GM18498 (cell line): Measurements from ENCODE around the gene SPTLC2.

ENCODE experiments used
- ATAC-seq: cut with Tn5 transposase; IDR thresholded peaks from one replicate; pipeline ENCODE4 v1.9.1; 2021; ENCODE audit warnings: mild to moderate bottlenecking, moderate library complexity; ENCODE audit not compliant: unreplicated experiment

The SPTLC2 gene

DNA sequence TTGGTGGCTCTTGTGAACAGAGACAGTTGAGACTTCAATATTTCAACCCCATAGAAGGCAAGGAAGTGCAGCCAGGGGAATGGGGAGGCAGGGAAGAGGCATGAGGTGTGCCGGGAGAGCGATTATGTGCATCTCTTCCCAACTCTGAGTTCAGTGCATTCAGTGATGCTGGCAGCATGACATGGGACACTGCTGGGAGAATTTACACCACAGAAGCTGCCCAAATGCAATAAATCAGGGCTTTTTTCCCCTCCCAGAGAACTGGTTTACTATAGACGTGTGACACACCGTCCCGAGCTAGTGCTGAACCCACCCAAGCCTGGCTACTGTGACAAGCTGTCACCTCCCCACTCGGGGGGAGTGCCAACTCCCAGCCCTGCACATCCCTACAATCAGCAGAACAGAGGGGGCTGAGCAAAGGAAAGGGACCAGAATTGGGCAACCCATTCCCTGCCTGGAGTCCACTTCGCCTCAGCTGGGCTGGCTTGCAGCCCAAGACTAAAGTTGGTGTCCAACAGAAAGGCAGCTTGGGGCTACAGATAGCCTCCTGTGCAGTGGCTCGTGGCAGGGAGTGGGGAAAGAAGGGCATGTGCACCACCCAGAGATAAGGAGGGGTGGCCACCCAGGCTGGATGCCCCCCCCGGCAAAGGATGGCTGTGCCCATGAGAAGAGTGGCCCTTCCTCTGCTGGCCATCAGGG is 141.8 kb downstream of the SPTLC2 start:
- no peak for ATAC-seq

DNA sequence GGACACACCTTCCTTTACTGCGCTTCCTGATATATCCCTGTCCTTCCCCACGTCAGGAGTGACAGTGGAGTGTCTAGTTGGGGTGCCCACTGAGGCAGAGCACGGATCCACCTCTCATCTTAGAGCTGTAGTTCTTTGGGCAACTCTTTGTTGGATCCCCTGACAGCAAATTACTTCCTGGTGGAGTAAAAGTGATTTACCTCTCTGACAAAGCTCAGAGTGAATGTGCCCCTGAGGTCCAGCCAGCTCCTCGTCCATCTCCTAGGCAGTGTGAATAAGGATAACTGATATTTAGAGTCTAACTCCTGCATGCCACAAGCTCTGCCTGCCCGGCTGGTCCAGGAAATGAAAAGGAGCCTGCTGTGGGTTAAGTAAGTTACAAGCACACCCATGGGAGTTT is 142.5 kb downstream of the SPTLC2 start:
- no peak for ATAC-seq

DNA sequence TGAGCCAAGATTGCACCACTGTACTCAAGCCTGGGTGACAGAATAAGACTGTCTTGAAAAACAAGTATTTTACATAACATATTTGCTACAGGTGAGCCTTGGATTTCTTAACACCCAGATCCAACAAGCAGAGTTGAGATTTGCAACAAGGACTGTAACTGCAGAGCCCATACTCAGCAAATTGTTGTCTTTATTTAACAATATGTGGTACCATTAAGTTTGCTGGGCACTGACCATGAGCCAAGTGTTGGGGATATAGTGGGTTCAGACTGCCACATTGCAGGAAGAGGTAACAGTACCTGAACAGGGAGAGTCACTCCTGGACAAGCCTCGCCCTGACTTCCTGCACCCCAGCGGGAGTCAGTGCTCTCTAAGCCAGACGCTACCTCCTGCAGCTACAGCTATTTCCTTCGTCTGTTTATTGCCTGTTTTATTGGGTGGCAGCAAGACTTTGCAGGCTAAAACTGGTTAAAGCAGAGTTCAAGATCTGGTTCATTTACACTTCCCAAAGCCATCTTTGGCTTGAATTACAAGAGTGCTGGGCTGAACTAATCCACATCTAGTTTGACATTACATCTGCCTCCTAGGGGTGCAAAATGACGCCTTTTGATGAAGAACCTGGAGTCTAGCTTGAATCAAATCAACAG is 146.1 kb downstream of the SPTLC2 start:
- ATAC-seq: no peak

DNA sequence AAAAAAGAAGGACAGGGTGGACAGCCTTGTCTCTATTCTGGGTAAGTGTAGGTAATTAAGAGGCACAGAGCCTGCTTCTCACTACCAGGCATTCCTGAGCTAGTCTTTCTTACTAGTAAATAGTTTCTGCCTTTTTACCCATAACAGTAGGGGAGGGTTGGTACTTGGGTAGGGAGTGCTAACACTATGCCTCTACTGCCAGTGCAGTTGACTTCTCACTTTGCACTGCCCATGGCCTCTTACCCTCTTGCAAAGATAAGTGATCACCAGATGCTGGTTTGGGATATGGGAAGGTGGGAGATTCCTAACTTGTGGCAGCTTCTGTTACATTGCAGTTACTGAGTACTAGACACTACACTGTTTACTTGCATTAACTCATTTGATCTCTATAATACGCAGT is 146.9 kb downstream of the SPTLC2 start:
- no peak for ATAC-seq

DNA sequence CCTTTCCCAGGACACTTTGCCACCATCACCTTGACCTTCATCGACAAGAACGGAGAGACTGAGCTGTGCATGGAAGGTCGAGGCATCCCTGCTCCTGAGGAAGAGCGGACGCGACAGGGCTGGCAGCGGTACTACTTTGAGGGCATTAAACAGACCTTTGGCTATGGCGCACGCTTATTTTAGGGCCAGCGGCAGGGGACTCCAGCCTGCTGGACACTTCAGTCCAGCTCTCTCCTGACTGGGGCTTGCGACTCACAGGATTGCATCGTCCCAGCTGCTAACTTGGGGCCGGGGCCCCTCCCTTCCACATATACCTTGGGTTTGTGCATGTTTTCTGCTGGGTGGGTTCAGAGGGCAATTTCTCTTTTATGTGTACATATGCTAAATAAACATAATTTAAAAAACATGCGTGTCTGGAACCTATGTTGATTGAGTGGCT is 147.4 kb downstream of the SPTLC2 start:
- no peak for ATAC-seq

DNA sequence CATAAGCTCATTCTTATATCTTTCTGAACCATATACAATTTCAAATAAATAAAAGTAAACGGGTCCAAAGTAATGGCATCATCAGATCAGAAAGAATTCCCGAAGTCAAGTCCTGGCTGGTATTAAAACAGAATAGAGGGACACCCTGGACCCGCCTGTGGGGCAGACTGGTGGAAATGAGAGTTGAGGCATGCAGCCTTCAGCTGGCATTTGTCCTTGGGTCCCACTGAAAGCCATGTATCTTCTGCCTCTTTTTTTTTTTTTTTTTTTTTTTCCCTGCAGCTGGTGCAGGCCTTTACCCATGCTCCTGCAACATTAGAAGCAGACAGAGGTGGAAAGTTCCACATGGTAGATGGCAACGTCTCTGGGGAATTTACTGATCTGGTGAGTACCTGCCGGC is 148.6 kb downstream of the SPTLC2 start:
- ATAC-seq: no peak

DNA sequence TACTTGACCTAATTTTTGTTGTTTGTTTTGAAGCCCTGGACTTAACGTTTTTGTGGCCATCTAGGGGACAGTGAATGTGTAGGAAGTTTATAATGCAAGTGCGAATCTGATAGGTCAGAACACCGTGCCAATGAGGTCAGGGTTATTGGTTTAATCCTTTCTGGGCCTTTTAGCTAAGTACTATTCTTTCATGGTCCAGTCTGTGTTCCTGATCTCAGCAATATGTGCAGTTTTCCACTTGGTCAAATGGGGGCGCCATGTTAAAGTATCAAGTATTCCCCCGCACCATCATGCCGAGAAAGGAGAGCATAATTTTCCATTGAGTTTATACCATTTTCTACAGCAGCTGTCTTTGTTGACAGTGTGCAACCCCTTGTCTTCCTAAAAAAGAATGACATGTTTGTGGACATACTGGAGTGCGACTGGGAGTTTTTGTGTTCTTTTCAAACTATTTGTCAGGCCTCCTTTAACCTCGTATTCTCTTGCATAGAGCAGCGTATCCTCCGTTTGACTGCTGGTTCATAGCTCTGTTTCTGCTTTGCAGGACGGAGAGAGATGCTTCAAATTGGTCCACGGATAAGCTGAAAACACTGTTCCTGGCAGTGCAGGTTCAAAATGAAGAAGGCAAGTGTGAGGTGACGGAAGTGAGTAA is 157.2 kb downstream of the SPTLC2 start:
- ATAC-seq: no peak

DNA sequence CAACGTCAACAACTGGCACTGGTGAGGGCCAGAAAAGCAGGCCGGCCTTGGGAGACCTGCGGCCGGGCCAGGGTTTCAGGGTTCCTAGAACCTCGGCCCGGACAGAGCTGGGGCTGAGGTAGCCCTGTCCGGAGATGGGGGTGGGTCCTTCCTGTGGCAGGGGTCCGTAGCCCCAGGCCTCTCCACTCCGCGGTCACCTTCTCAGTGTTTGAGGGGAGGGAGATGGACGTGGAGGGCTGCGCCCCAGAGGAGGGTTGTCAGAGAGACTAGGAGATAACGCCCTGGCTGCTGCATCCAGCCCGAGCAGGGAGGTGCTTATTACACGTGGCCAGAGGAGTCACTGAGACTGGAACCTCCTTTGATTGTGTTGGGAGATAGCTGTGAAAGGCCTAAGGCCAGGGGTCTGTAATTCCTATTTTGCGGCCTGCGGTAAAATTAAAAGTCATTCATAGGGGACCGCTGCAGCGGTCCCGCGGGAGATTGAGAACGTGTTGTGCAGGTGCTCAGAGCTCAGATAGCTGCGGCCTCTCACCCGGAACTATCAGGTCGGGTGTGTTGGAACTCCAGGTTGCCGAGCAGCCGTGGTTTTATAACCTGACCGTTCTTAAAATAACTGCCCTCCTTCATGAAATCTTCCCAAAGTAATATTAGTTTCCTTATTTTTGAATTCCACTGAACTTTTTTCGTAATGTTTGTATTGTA is 158.0 kb downstream of the SPTLC2 start:
- ATAC-seq: peak; percentile 19

DNA sequence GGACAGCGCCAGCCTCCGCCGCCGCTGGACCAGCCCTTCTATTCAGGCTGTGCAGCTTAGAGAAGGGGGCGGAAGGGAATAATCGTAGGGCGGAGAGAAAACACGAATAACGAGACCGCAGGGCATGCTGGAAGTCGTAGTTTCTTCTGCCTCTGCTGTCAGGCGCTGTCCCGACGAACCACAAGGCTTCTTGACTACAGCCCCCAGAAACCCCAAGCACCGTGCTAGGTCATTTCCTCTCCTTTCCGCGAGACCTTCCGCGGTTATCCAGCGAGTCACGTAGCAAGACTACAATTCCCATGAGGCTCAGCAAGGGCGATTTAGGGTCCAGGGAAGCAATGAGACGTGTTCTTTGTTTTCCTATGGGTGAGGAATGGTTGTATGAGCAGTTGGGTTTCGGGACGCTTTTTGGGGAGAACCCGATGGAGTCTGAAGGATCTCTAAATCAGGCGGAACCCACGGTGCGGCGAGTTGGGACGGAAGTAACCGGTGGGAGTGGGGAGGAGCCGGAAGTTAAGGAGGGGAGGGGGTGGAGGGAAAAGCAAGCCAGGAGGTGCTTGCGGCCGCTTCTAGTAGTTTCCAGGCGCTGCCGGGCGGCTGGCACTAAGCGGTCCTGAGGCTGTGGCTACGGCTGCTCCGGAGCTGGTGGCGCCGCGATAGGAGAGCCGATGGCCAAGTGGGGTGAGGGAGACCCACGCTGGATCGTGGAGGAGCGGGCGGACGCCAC is 158.8 kb downstream of the SPTLC2 start, which contains the start of the genes AHSA1 and VIPAS39:
TSS of gene AHSA1 (plus strand) at position 572 of the 727 bp plus-strand sequence. CDS start at position 669, 97 bp downstream.
TSS of gene VIPAS39 (minus strand) at position 80 of the 727 bp plus-strand sequence. CDS start 3,499 bp downstream, outside the sequence.
- ATAC-seq: peak; percentile 91

DNA sequence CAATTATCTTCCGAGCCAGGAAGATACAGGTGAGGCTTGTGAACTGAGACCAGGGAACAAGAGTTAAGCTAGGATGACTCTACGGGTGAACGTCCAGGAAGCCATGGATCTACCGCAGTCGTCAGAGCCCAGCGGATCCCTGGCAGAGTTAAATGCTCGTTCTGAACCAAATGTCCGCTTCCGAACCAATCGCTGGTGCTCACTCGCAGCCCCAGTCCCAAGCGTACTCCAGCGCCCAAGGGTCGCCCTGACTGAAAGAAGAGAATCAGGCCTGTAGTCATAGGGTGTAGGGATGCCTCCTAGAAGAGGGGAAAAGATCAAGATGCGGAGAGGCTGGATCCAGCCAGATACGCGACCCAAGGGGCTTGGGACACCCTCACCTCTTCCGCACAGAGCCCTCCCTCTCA is 159.3 kb downstream of the SPTLC2 start:
- no peak for ATAC-seq
